HS-5 (cell line): ENCODE measurements around the gene AGRN.
"Not testable (repeated sequence)": the region's sequence is repeated elsewhere in the genome, so short reads cannot be mapped to it uniquely, and the experiment has no call there.

Source experiments
- DNase-seq: peaks from one replicate; pipeline ENCODE4 v3.0.0-alpha.2; 2012; ENCODE audit warnings: low read depth

Gene AGRN

DNA sequence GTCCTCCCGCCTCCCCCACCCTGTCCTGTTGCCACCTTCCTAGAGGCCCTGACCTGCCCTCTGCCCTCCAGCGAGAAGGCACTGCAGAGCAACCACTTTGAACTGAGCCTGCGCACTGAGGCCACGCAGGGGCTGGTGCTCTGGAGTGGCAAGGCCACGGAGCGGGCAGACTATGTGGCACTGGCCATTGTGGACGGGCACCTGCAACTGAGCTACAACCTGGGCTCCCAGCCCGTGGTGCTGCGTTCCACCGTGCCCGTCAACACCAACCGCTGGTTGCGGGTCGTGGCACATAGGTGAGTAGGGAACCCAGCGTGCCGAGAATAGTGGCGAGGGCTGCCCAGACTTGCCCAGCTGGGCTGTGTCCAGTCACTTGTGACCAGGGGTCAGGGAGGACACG is 33.8 kb downstream of the AGRN start:
- no peak for DNase-seq

DNA sequence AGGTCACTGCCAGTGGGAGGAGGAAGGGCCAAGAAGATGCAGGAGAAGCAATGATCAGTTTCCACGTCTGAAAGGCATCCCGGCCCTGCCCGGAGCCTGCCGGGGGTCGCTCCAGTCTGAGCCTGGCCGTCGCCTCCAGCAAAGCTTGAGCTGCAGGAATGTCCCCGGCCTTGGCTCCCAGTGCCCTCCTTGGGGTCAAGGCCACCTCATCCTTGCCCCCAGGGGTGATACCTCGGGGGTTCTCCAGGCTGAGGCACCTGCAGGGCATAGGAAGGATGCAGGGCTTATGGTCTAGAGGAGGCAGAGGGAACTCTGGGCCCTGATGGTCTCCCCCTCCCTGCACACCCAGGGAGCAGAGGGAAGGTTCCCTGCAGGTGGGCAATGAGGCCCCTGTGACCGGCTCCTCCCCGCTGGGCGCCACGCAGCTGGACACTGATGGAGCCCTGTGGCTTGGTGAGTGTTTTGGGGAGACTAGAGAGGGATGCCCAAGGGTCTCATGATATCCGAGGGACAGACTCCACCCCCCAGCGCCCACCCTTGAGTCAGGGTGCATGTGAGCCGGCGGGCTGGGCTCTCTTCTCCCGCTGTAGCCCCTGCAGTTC is 34.3 kb downstream of the AGRN start:
- no peak for DNase-seq

DNA sequence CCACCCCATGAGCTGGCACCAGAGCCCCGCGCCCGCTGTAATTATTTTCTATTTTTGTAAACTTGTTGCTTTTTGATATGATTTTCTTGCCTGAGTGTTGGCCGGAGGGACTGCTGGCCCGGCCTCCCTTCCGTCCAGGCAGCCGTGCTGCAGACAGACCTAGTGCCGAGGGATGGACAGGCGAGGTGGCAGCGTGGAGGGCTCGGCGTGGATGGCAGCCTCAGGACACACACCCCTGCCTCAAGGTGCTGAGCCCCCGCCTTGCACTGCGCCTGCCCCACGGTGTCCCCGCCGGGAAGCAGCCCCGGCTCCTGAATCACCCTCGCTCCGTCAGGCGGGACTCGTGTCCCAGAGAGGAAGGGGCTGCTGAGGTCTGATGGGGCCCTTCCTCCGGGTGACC is 35.1 kb downstream of the AGRN start:
- no peak for DNase-seq

DNA sequence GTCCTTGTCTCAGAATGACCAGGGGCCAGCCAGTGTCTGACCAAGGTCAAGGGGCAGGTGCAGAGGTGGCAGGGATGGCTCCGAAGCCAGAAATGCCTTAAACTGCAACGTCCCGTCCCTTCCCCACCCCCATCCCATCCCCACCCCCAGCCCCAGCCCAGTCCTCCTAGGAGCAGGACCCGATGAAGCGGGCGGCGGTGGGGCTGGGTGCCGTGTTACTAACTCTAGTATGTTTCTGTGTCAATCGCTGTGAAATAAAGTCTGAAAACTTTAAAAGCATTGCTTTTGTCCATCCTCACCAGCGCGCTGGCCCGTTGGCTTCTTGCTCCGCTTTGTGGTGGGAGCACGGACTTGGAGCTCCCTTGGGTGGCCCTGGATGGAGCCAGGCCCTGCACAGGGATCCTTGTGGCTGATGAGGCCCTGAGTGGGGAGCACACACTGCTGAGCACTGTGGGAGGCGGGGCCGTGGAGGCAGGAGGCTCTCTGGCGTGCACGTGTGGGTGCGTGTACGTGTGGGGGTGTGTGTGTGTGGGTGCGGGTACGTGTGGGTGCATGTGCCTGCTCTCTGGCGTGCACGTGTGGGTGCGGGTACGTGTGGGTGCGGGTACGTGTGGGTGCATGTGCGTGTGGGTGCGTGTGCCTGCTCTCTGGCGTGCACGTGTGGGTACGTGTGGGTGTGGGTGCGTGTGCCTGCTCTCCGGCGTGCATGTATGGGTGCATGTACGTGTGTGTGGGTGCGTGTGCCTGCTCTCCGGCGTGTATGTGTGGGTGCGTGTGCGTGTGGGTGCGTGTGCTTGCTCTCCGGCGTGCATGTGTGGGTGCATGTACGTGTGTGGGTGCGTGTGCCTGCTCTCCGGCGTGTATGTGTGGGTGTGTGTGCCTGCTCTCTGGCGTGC is 36.2 kb downstream of the AGRN start:
- DNase-seq: no peak

DNA sequence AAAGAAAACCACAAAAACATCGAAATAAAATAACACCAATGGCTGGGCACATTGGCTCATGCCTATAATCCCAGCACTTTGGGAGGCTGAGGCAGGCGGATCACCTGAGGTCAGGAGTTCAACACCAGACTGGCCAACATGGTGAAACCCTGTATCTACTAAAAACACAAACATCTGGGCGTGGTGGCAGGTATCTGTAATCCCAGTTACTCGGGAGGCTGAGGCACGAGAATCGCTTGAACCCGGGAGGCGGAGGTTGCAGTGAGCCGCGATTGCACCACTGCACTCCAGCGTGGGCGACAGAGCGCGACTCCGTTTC is 37.8 kb downstream of the AGRN start:
- DNase-seq: not testable (repeated sequence)

DNA sequence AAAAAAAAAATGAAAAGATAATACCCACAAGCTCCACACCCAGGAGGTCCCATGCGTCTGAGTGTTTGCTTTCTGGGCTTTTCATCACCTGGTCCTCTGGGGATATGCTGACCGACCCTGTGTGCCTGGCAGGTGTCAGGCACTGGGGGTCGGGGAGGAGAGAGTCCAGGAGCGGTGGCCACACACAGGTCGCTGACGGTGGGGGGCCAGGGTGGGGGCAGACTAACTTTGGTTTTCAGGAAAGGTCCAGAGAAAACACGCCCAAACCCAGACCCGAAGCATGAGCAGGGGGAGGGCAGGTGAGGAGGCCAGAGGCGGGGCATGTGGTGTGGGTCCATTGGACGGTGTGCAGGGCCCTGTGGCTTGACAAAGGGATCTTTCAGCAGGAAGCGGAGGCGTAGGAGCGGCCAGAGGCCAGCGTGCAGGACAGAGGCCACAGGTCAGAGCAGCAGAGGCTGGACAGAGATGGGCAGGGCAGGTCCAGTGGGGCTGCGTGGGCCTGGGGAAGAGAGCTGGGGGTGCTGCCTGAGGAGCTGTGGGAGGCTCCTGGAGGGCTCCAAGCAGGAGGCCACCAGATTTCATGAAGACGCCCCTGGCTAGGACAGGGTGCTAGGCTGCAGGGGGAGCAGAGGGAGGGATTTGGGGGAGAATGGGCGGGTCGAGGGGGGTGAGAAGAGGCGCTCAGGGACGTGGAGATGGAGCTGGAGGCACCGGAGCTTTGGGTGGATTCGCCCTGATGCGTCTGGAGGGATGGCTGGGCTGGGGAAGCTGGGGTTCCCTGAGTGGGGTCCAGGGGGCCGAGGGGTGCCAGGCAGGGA is 38.4 kb downstream of the AGRN start:
- DNase-seq: no peak

DNA sequence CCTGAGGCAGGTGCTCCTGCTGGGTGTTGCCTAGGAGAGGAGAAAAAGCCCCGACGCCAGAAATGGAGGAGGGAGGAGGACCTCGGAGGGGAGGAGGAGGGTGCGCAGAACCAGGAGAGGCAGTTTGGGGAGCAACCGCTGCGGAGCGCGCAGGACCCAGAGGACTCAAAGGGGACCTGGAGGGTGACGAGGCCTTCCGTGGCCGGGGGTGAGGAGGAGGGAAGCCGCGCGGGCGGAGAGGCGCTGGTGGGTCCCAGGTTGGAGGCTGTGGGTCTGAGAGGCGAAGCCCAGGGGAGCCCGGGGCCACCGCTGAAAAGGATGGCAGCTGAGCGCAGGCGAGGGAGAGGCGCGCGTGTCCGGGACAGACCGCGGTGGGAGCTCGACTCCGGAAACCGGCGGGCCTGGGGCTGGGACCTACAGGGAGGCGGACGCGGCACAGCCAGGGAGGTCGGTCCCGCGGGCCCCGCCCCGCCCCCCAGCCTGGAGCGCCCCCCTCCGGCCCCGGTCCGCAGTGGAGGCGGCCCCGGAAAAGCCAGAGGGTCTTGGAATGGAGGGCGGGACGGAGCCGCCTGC is 39.1 kb downstream of the AGRN start:
- DNase-seq: no peak

DNA sequence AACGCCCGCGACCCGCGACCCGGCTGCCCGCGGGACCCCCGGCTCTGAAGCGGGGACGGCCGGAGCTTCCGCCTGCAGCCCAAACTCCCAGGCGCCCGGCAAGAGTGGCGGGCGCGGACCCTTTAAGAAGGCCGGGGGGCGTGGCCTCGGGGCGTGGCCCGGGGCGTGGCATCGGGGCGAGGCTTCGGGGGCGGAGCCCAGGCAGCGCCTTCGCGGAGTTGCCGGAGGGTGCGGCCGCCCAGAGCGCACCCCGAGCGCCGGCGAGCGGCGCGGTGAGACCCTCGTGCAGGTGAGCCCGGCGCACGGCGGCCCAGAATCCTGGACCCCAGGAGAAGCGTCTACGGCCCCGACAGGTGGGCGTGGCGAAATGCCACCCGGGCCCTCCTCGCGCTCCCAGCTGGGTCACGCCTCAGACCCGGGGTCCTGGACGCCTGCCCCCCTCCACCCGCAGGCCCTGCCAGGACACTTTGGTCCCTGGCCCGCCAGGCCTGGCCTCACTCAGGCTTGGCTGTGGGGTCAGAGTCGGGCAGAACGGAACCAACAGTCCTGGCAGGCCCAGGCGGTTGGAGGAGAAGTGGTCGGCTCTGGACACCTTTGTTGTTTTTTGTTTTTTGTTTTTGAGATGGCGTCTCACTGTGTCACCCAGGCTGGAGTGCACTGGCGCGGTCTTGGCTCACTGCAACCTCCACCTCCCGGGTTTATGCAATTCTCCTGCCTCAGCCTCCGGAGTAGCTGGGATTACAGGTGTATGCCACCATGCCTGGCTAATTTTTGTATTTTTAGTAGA is 39.8 kb downstream of the AGRN start:
- DNase-seq: peak; percentile 23

DNA sequence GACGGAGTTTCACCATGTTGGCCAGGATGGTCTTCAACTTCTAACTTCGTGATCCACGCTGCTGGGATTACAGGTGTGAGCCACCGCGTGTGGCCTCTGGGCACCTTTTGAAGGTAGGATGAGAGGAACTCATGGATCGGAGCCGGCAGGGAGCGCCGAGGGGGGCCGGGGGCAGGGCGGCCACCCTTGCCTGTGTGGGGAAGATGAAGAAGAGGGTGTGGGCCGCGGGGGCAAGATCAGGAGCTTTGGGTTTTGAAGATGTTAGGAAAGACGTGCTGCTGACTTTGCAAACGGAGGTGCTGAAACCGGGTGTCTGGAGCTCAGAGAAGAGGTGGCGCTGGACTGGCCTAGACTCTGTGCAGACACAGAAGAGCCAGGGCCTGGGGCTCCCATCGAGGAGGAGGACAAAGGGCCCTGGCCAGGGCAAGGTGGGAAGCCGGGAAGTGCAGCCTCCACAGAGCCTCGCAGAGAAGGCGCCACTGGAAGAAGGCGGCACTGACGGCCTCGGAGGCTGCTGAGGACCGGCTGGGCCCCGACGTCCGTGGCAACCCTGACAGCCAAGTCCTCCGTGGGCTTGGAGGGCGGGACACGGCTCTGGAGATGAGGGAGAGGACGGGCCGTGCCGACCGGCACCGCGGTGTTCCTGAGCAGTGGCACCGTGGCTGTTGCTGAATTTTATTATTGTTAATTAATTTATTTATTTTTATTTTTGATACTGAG is 40.5 kb downstream of the AGRN start:
- DNase-seq: no peak

DNA sequence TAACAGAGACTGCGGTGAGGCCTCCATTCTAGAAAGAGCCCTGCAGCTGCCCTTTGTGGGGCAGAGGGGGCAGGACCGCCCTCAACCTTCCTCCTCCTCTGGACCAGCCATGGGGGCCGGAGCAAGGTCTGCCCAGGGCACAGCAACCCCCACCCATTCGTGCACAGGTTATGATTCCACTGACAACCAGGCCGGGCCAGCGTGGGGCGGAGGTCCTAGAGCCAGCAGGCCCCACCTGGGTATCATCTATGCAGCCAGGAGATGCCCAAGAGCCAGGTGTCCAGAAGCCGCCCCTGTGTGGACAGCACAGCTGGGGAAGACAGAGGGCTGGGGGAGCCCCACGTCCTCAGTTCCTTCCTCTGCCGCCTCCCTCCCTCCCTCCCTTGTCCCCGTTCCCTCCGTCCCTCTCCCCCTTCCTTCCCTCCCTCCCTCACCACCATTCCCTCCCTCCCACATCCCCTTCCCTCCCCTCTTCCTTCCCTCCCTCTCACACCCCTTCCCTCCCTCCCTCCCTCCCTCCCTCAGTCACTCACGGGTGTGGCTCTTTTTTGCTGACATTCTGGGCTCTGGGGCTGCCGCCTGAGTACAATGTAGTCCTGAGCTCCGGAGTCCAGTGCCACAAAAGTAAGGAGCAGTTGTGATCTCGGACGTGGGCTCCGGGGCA is 41.9 kb downstream of the AGRN start:
- DNase-seq: no peak

DNA sequence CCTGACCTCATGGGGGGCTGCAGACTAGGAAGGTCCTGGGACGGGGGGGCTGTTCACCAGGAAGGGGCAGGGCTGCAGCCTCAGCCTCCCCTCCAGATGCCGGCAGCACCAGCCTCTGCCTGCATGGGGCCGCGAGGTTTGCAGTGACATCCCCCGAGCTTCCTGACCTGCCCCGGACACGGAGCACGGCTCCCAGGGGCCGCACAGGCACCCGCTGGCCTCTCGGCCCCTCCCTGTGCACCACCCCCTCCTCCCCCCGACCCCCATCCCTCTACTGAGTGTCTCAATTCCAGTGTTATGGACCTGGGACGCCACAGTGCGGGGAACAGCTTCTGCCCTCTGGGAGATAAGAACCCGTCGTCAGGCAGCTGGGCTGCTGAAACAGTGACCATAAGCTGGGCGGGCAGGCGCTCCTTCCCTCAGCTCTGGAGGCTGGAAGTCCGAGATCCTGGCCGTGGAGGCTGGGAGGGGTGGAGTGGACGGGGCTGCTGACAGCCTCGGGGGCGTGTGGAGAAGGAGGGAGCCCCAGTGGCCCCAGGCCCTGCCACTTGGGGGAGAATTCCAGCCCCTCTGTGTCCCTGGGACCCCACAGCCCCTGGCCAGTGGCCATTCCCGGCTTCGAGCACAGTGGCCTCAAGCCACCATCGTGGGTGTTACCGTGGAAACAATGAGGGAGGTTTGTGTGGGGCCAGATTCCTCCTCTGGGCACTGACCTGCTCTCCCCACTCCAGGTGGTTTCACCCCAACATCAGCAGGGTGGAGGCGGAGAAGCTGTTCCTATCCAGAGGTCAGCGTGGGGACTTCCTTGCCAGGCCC is 42.6 kb downstream of the AGRN start:
- DNase-seq: no peak

DNA sequence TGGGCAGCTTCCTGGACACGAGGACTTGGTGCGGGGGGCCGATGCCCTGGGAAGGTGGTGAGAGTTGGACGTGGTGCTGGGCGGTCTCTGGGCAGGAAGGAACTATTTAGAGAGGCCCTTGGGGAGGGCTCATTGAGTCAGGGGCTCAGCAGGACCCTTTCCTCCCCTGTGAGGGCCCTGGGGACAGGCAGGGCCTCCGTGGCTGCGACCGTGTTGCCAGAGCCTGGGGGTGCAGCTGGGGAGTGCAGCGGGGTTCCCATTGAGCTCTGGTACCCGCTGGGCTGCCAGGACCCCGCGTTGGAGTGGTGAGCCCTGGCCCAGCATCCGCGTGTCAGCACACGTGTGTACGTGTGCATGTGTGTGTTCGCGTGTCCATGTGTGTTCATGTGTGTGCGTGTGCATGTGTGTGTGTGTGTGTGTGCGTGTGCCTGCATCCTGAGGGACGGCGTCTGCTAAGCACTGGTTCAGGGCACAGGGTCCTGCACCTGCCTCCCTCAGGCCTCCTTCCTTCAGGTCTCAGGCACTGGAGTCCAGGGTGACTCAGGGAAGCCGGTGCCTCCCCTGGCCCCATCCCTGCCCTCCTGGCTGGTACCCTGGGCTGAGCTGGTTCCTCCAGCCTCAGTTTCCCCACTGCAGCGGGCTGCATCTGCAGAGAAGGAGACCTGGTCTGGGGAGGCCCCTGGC is 43.5 kb downstream of the AGRN start:
- DNase-seq: no peak

DNA sequence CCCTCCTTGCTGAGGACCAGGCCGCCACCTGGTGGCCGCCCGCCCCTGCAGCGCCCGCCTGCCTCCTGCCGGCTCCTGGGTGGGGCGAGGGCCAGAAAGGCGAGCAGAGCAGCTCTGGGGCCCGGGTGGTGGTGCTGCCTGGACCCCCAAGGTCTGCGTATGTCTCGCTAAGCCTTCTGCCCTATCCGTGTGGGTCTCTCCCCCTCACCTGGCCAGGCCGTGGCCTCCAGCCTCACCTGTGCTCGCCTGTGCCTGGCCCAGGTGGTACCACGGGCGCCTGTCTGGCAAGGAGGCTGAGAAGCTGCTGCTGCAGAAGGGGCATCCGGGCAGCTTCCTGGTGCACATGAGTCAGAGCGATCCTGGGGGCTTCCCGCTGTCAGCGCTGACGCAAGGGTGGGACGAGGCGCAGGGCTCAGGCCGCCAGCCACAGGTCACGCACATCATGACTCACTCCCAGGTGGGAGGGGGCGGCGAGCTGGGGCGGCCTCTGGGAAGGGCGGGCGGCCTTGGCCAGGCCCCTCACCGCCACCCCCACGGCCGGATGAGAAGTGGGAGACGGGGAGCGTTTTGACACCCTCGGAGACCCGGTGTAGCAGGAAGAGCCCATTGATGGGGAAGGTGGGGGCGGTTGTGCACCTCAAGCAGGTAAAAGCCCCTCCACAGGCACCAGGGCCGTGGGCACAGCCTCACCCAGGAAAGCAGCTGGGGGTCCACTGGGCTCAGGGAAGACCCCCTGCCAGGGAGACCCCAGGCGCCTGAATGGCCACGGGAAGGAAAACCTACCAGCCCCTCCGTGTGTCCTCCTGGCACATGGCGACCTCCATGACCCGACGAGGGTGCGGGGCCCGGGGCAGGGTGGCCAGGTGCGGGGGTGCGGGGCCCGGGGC is 44.3 kb downstream of the AGRN start:
- peak; percentile 56 for DNase-seq

DNA sequence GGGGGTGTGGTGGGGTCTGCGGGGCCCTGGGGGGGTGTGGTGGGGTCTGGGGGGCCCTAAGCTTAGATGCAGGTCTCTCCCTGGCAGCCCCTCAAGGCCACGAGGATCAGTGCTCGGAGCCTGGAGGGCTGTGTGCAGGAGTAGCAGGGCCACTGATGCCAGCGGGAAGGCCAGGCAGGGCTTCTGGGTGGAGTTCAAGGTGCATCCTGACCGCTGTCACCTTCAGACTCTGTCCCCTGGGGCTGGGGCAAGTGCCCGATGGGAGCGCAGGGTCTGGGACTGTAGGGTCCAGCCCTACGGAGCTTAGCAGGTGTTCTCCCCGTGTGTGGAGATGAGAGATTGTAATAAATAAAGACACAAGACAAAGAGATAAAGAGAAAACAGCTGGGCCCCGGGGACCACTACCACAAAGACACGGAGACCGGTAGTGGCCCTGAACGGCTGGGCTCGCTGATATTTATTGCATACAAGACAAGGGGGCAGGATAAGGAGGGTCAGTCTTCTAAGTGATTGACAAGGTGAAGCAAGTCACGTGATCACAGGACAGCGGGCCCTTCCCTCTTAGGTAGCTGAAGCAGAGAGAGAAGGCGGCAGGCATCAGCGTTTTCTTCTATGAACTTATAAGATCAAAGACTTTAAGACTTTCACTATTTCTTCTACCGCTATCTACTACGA is 45.5 kb downstream of the AGRN start:
- DNase-seq: no peak

DNA sequence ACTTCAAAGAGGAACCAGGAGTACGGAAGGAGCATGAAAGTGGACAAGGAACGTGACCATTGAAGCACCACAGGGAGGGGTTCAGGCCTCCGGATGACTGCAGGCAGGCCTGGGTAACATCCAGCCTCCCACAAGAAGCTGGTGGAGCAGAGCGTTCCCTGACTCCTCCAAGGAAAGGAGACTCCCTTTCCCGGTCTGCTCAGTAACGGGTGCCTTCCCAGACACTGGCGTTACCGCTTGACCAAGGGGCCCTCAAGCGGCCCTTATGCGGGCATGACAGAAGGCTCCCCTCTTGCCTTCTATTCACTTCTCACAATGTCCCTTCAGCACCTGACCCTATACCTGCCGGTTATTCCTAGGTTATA is 46.0 kb downstream of the AGRN start:
- DNase-seq: not testable (repeated sequence)

DNA sequence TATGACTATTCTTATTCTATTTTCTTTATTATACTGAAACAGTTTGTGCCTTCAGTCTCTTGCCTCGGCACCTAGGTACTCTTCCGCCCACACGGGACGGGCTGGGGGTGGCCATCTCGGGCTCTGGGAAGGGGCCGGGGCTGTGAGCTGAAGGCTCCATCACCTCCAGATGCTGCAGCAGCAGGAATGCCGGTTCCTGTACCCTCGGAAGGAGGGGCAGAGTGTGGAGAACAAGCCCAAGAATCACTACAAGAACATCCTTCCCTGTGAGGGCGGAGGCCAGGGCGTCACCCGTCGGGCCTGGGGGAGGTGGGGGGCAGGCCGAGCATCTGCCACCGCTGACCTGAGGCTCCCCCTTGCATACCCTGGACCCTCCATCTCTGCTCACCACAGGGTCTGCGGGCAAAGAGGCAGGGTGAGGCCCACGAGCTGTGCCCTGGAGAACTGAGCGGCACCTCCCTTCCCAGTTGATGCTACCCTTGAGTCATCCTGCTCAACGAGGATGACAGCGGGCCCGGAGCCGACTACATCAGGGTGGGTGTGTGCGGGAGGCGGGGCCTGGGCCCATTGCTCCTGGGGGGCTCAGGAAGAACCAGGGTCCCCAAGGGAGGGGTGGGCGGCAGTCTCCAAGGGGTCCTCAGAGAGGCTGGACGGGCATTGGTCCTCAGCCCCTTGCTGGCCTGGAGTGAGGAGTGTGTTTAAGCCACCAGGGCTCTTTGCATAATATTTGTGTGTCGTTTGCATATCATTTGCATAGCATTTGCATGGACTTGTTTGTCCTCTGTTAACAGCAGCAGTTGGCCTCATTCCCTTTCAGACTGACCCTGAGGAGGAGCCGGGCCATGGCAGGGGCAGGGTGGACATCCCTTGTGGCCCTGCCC is 46.7 kb downstream of the AGRN start:
- no peak for DNase-seq
